ENCODE measurements around the gene ST7. TPM values are rescaled to one million over a fixed set of nuclear protein-coding genes. Genes with fewer than 3 reads are reported as not detected.

The ST7 gene
- total RNA-seq, 1 donor from 2014 or later: 39.3 TPM

- Histone ChIP-seq H3K4me2 (ENCODE audit: low read length) (no peak overlapping the region), H3K27me3 (ENCODE audit: insufficient read depth, low read length) (no peaks in the 10 kb centered on the region), H3K27ac (ENCODE audit: low read depth, low read length) (no peak overlapping the region), H3K4me1 (ENCODE audit: insufficient read depth, low read length) (no peaks in the 10 kb centered on the region), H2AFZ (ENCODE audit: low read depth, low read length) (no peak overlapping the region), H4K20me1 (ENCODE audit: insufficient read depth, low read length) (no peaks in the 10 kb centered on the region), H3K36me3 (ENCODE audit: insufficient read depth, low read length) (peaks cover 2% of the 10 kb centered on the region), H3K9me3 (ENCODE audit: insufficient read depth, low read depth, low read length) (no peaks in the 10 kb centered on the region), H3K9ac (ENCODE audit: low read length) (no peak overlapping the region), H3K4me3 (ENCODE audit: insufficient read depth, low read depth, low read length) (no peak overlapping the region), H3K79me2 (ENCODE audit: insufficient read depth, low read length) (no peaks in the 10 kb centered on the region)
- H3K9me3 Mint-ChIP-seq (ENCODE audit: unreplicated experiment): no peaks in the 10 kb centered on the region
- FAIRE-seq (no peak), DNase-seq (ENCODE audit: low read depth) (no peak)
- no peak for TF ChIP-seq EZH2 (IDR thresholded peaks at IDR 0.05; ENCODE audit: insufficient read depth, low read length)
- no peak for TF ChIP-seq CTCF (IDR thresholded peaks at IDR 0.05; ENCODE audit: insufficient read depth, low read depth, low read length)
- peak overlapping the region; percentile 16 for H3K27ac Mint-ChIP-seq (ENCODE audit: unreplicated experiment)
- no peak overlapping the region for H3K4me3 Mint-ChIP-seq (ENCODE audit: unreplicated experiment)
- H3K27me3 Mint-ChIP-seq (ENCODE audit: low read depth, unreplicated experiment): no peaks in the 10 kb centered on the region
- peaks cover 7% of the 10 kb centered on the region for H3K4me1 Mint-ChIP-seq (ENCODE audit: low read depth, unreplicated experiment)
- peaks cover 18% of the 10 kb centered on the region for H3K36me3 Mint-ChIP-seq (ENCODE audit: low read depth, unreplicated experiment)
Observed at GRCh38 chr7:117194445-117194844, 241.1 kb downstream of the ST7 start.

- H3K9ac ChIP-seq (ENCODE audit: low read length): no peak overlapping the region
- no peaks in the 10 kb centered on the region for H3K79me2 ChIP-seq (ENCODE audit: insufficient read depth, low read length)
- Mint-ChIP-seq H3K27ac (ENCODE audit: unreplicated experiment) (no peak overlapping the region), H3K36me3 (ENCODE audit: low read depth, unreplicated experiment) (peaks cover 18% of the 10 kb centered on the region), H3K27me3 (ENCODE audit: low read depth, unreplicated experiment) (no peaks in the 10 kb centered on the region), H3K4me1 (ENCODE audit: low read depth, unreplicated experiment) (peaks cover 7% of the 10 kb centered on the region), H3K9me3 (ENCODE audit: unreplicated experiment) (no peaks in the 10 kb centered on the region), H3K4me3 (ENCODE audit: unreplicated experiment) (no peak overlapping the region)
- FAIRE-seq (no peak), DNase-seq (ENCODE audit: low read depth) (peak; percentile 27)
- no peaks in the 10 kb centered on the region for H3K27me3 ChIP-seq (ENCODE audit: insufficient read depth, low read length)
- no peak overlapping the region for H3K4me3 ChIP-seq (ENCODE audit: insufficient read depth, low read depth, low read length)
- no peak overlapping the region for H3K27ac ChIP-seq (ENCODE audit: low read depth, low read length)
- no peaks in the 10 kb centered on the region for H3K9me3 ChIP-seq (ENCODE audit: insufficient read depth, low read depth, low read length)
- H2AFZ ChIP-seq (ENCODE audit: low read depth, low read length): no peak overlapping the region
- no peaks in the 10 kb centered on the region for H4K20me1 ChIP-seq (ENCODE audit: insufficient read depth, low read length)
- TF ChIP-seq EZH2 (IDR thresholded peaks at IDR 0.05; ENCODE audit: insufficient read depth, low read length) (no peak), CTCF (IDR thresholded peaks at IDR 0.05; ENCODE audit: insufficient read depth, low read depth, low read length) (no peak)
- H3K4me2 ChIP-seq (ENCODE audit: low read length): no peak overlapping the region
- no peaks in the 10 kb centered on the region for H3K36me3 ChIP-seq (ENCODE audit: insufficient read depth, low read length)
- no peaks in the 10 kb centered on the region for H3K4me1 ChIP-seq (ENCODE audit: insufficient read depth, low read length)
Observed at GRCh38 chr7:117195361-117196029, 242.2 kb downstream of the ST7 start.

- peaks cover 3% of the 10 kb centered on the region for H3K36me3 ChIP-seq (ENCODE audit: insufficient read depth, low read length)
- H3K9me3 Mint-ChIP-seq (ENCODE audit: unreplicated experiment): no peaks in the 10 kb centered on the region
- no peaks in the 10 kb centered on the region for H3K9me3 ChIP-seq (ENCODE audit: insufficient read depth, low read depth, low read length)
- H3K27me3 Mint-ChIP-seq (ENCODE audit: low read depth, unreplicated experiment): no peaks in the 10 kb centered on the region
- no peaks in the 10 kb centered on the region for H3K27me3 ChIP-seq (ENCODE audit: insufficient read depth, low read length)
- DNase-seq (ENCODE audit: low read depth) (no peak), FAIRE-seq (no peak)
- no peak overlapping the region for H2AFZ ChIP-seq (ENCODE audit: low read depth, low read length)
- no peak overlapping the region for H3K4me3 ChIP-seq (ENCODE audit: insufficient read depth, low read depth, low read length)
- no peaks in the 10 kb centered on the region for H4K20me1 ChIP-seq (ENCODE audit: insufficient read depth, low read length)
- no peaks in the 10 kb centered on the region for H3K4me1 Mint-ChIP-seq (ENCODE audit: low read depth, unreplicated experiment)
- H3K4me2 ChIP-seq (ENCODE audit: low read length): no peak overlapping the region
- no peak overlapping the region for H3K27ac Mint-ChIP-seq (ENCODE audit: unreplicated experiment)
- H3K27ac ChIP-seq (ENCODE audit: low read depth, low read length): no peak overlapping the region
- peaks cover 12% of the 10 kb centered on the region for H3K36me3 Mint-ChIP-seq (ENCODE audit: low read depth, unreplicated experiment)
- H3K9ac ChIP-seq (ENCODE audit: low read length): no peak overlapping the region
- TF ChIP-seq CTCF (IDR thresholded peaks at IDR 0.05; ENCODE audit: insufficient read depth, low read depth, low read length): no peak
- no peak for TF ChIP-seq EZH2 (IDR thresholded peaks at IDR 0.05; ENCODE audit: insufficient read depth, low read length)
- no peaks in the 10 kb centered on the region for H3K79me2 ChIP-seq (ENCODE audit: insufficient read depth, low read length)
- no peaks in the 10 kb centered on the region for H3K4me1 ChIP-seq (ENCODE audit: insufficient read depth, low read length)
- H3K4me3 Mint-ChIP-seq (ENCODE audit: unreplicated experiment): no peak overlapping the region
Observed at GRCh38 chr7:117200132-117200531, 246.8 kb downstream of the ST7 start.
